NCI-H187 (cell line): ENCODE measurements around the gene CCDC146.
A peak's percentile ranks its signal among the peaks of the same experiment; 100 is the strongest.
"Not testable (repeated sequence)": the region's sequence is repeated elsewhere in the genome, so short reads cannot be mapped to it uniquely, and the experiment has no call there.

ENCODE experiments used
- DNase-seq, 2 experiments: peaks; one replicate each; lab custom pipeline; 2025; lab: John Stamatoyannopoulos, UW

Gene CCDC146

GRCh38 chr7:77121860-77122681 is at the start of gene CCDC146:
TSS of gene CCDC146 (plus strand) at chr7:77122615. CDS start at chr7:77167669, 45,054 bp downstream.
- DNase-seq, result peak; percentile 96 to 99

GRCh38 chr7:77074786-77075396 is 47.5 kb upstream of the CCDC146 start:
- not testable (repeated sequence) for DNase-seq

GRCh38 chr7:77077060-77077459 is 45.4 kb upstream of the CCDC146 start:
- DNase-seq, result not testable (repeated sequence)

GRCh38 chr7:77079112-77079511 is 43.3 kb upstream of the CCDC146 start:
- not testable (repeated sequence) for DNase-seq

- not testable (repeated sequence) for DNase-seq
These were observed 42.8 kb upstream of the CCDC146 start for GRCh38 chr7:77079624-77080023.

DNA sequence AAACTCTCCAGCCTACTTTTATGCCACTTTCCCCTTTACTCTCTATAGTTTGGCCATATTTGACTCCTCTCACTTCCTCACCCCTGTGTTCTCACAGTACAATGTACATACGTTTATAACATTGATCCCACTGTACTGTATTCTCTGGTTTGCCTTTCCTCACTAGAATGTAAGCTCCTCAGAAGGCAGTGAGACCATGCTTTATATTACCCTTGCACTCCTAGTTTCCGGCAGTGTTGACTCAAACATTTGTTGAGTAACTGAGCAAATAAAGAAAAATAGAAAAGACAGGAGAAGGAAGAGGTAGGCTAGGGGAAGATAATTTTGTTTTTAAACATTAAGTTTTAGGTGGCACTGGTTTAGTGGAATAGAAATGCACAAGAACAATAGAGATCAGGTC is 42.2 kb upstream of the CCDC146 start:
- DNase-seq, result not testable (repeated sequence)

DNA sequence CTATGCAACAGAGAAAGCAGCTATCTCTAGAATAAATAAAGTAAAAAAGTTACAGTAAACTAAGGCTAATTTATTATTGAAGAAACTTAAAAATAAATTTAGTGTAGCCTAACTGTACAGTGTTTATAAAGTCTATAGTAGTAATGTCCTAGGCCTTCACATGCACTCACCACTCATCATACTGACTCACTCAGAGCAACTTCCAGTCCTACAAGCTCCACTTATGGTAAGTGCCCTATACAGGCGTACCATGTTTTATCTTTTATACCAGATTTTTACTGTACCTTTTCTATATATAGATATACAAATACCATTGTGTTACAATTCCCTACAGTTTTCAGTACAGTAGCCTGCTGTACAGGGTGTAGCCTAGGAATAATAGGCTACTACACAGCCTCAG is 40.2 kb upstream of the CCDC146 start:
- DNase-seq, result not testable (repeated sequence)

- not testable (repeated sequence) for DNase-seq
These were observed 30.1 kb upstream of the CCDC146 start for GRCh38 chr7:77092301-77092700.

- not testable (repeated sequence) for DNase-seq
These were observed 21.9 kb upstream of the CCDC146 start for GRCh38 chr7:77100501-77100900.

DNA sequence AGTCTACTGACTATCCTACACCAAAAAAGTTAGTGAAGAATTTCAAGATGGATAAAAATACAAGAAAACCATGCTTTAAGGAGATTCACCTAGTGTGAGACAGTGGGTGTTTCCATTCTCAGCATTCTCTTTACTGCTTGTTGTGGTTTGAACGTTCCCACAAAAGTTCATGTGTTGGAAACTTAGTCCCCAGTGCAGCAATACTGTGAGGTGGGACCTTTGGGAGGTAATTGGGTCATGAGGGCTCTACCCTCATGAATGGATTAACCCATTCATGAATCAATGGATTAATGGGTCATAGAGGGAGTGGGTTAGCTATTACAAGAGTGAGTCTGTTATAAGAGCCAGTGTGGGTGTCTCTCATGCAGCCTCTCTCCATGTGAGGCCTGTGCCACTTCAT is 21.2 kb upstream of the CCDC146 start:
- DNase-seq, result not testable (repeated sequence)

DNA sequence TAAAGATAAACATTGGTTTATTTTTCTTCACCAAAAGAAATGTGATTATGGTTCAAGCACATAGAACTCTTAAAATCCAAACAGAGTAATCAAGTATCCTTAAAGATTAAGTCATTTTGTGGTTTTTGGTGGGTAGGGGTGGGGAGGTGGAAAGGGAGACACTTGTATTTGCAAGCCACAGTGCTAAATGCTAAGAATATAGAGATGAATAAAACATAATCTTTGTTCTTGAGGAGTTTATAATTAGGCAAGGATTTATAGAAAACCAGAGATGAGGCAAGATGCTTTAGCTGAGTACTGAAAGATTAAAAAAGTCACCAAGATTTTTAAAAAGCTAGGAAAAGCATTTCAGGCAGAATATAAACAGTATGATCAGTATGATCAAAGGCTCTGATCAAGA is 19.7 kb upstream of the CCDC146 start:
- not testable (repeated sequence) for DNase-seq

DNA sequence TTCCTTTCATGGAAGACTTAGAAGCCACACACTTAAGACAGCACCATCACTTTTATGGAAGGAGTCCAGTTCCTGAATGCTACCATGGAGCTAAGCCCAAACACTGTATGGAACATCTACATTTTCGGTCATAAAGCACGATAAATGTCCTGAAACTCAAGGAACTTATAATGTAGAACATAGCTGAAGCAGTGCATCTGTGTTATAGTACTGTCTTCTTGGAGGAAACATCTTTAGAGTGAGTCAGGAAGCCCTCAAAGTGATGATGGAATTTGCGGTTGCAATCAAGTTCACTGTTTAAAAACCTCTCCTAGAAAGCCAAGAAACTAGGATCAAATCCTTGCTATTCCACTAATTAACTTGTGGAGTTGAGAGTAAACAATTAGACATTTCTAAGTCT is 16.5 kb upstream of the CCDC146 start:
- DNase-seq, result not testable (repeated sequence)

DNA sequence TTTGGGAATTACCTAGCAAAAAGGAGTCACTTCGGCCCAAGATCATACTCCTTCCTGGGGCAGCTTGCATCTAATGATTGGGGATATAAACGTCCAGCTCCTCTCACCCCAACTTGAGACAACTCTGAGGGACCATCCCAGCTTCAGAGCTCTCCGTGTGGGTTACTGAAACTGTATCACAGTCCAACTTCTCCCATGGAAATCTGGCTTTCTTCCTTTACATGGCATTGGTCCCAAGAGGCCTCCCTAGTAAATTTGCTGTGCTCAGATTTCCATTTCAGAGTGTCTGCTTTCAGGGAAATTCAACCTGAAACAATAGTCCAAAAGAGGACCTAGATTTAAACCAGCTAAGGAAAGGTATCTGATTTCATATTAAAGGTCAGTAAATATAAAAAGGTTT is 14.8 kb upstream of the CCDC146 start:
- not testable (repeated sequence) for DNase-seq

GRCh38 chr7:77108362-77108761 is 14.1 kb upstream of the CCDC146 start:
- DNase-seq, result not testable (repeated sequence)

- not testable (repeated sequence) for DNase-seq
These were observed 9.6 kb upstream of the CCDC146 start for GRCh38 chr7:77112719-77113306.

DNA sequence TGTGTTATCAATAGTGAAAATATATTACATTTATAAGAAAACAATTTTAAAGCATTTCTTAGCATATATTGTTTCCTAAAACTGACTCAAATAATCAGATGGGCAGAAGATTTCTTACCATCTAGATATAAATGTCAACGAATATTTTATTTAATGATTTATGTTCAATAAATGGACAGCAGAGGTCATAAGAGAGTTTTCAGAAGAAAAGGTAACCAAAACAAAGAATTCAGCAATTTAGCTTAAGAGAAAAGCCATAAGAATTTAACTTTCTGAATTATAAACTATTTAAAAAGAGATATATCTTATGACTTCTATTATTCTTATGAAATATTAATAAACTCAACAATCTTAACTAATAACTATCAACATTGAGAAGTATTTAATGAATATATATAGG is 3.1 kb downstream of the CCDC146 start:
- not testable (repeated sequence) for DNase-seq

DNA sequence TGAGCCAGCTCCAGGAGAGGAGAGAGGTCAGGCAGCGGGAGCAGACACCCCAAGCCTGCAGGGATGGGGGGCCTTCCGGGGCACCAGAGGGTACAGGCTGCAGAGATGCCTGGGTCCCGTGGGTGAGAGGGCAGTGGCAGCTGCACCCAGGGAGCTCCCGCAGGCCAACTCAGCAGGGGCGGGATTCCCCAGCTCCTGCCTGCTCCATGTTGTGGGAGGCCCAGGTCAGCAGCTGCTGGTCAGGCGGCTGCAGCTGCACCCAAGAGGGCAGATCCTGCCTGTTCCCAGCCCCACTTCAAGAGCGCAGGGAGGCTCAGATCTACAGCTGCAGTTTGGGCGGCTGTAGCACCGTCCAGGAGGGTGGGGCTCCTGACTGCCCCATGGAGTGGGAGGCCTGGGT is 4.6 kb downstream of the CCDC146 start:
- not testable (repeated sequence) for DNase-seq

- DNase-seq, result not testable (repeated sequence)
These were observed 6.4 kb downstream of the CCDC146 start for GRCh38 chr7:77128582-77129410.

GRCh38 chr7:77131781-77132180 is 9.4 kb downstream of the CCDC146 start:
- DNase-seq, result not testable (repeated sequence)

GRCh38 chr7:77138668-77139067 is 16.3 kb downstream of the CCDC146 start:
- not testable (repeated sequence) for DNase-seq

- DNase-seq, result not testable (repeated sequence)
These were observed 17.9 kb downstream of the CCDC146 start for GRCh38 chr7:77140291-77140690.

GRCh38 chr7:77152232-77152631 is 29.8 kb downstream of the CCDC146 start:
- DNase-seq, result not testable (repeated sequence)
